SH-SY5Y (cell line): Measurements from ENCODE around the gene PRDM16.

Experiments used
- GATA2 ChIP-seq: IDR thresholded peaks from 2 replicates; pipeline ENCODE4 v1.6.1; 2011; ENCODE audit warnings: mild to moderate bottlenecking, low read depth, low read length
- GATA3 ChIP-seq: IDR thresholded peaks from 2 replicates; pipeline ENCODE4 v1.6.1; 2011; ENCODE audit warnings: low read depth, mild to moderate bottlenecking, low read length, moderate library complexity

The PRDM16 gene

GRCh38 chr1:3467096-3468036 is 398.4 kb downstream of the PRDM16 start:
- TF ChIP-seq GATA3 (no peak), GATA2 (no peak)

GRCh38 chr1:3468236-3469103 is 399.5 kb downstream of the PRDM16 start:
- TF ChIP-seq GATA2 (no peak), GATA3 (no peak)

- no peak for TF ChIP-seq GATA2
- no peak for TF ChIP-seq GATA3
Measured at GRCh38 chr1:3469104-3469848, 400.3 kb downstream of the PRDM16 start.

GRCh38 chr1:3469849-3470649 is 401.0 kb downstream of the PRDM16 start:
- TF ChIP-seq GATA2 (no peak), GATA3 (no peak)

- TF ChIP-seq GATA3 = no peak
- no peak for TF ChIP-seq GATA2
Measured at GRCh38 chr1:3470650-3471355, 401.8 kb downstream of the PRDM16 start.

- no peak for TF ChIP-seq GATA2
- TF ChIP-seq GATA3 = no peak
Measured at GRCh38 chr1:3471356-3472087, 402.5 kb downstream of the PRDM16 start.

- TF ChIP-seq GATA2 = no peak
- TF ChIP-seq GATA3 = no peak
Measured at GRCh38 chr1:3472088-3472850, 403.3 kb downstream of the PRDM16 start.

- TF ChIP-seq GATA2 (no peak), GATA3 (no peak)
Measured at GRCh38 chr1:3472906-3473305, 403.9 kb downstream of the PRDM16 start.

- TF ChIP-seq GATA3 (no peak), GATA2 (no peak)
Measured at GRCh38 chr1:3473381-3473844, 404.4 kb downstream of the PRDM16 start.

- TF ChIP-seq GATA2 = no peak
- no peak for TF ChIP-seq GATA3
Measured at GRCh38 chr1:3474016-3474415, 405.0 kb downstream of the PRDM16 start.

GRCh38 chr1:3474421-3474820 is 405.4 kb downstream of the PRDM16 start:
- TF ChIP-seq GATA2 = no peak
- no peak for TF ChIP-seq GATA3
